SK-N-SH treated with all-trans-retinoic acid at 6 μM for 48 hours (cell line): Measurements from ENCODE around the gene PODXL2.
"Not testable (repeated sequence)": the region's sequence is repeated elsewhere in the genome, so short reads cannot be mapped to it uniquely, and the experiment has no call there.

ENCODE experiments used
- ATAC-seq: fragments of 200-7000 bp; cut with Tn5 transposase; 3 replicates; pipeline ENCODE4 v1.9.1; 2020; ENCODE audit warnings: mild to moderate bottlenecking, moderate library complexity
- ARNTL ChIP-seq: fragments of 450-650 bp; formaldehyde crosslinking; IDR thresholded peaks from 2 replicates; pipeline ENCODE4 v1.5.0; 2020; ENCODE audit warnings: low read depth, mild to moderate bottlenecking, moderate library complexity, borderline replicate concordance
- BACH2 ChIP-seq: fragments of 250-450 bp; sonication (Bioruptor Pico); IDR thresholded peaks from 2 replicates; pipeline ENCODE4 v1.9.0; 2021; ENCODE audit warnings: mild to moderate bottlenecking, borderline replicate concordance
- CSDC2 ChIP-seq: fragments of 250-450 bp; sonication (Bioruptor Pico); IDR thresholded peaks from 2 replicates; pipeline ENCODE4 v1.5.0; 2020; ENCODE audit warnings: mild to moderate bottlenecking, moderate library complexity
- ESRRG ChIP-seq: fragments of 250-450 bp; sonication (Bioruptor Pico); IDR thresholded peaks from 2 replicates; pipeline ENCODE4 v1.6.1; 2021; ENCODE audit warnings: mild to moderate bottlenecking
- ISL1 ChIP-seq: fragments of 250-450 bp; sonication (Bioruptor Pico); IDR thresholded peaks from 2 replicates; pipeline ENCODE4 v2.1.2; 2022; ENCODE audit warnings: mild to moderate bottlenecking, moderate library complexity
- OSR1 ChIP-seq: fragments of 250-450 bp; sonication (Bioruptor Pico); IDR thresholded peaks from 2 replicates; pipeline ENCODE4 v1.8.0; 2022; ENCODE audit warnings: moderate library complexity, mild to moderate bottlenecking, inconsistent platforms
- PPARA ChIP-seq: fragments of 250-450 bp; sonication (Bioruptor Pico); IDR thresholded peaks from 2 replicates; pipeline ENCODE4 v1.5.0; 2020; ENCODE audit warnings: mild to moderate bottlenecking, borderline replicate concordance
- RARB ChIP-seq: fragments of 250-450 bp; sonication (Bioruptor Pico); IDR thresholded peaks from 2 replicates; pipeline ENCODE4 v1.8.0; 2021; ENCODE audit warnings: mild to moderate bottlenecking, moderate library complexity
- SNAI2 ChIP-seq: fragments of 250-450 bp; sonication (Bioruptor Pico); IDR thresholded peaks from 2 replicates; pipeline ENCODE4 v1.5.0; 2020; ENCODE audit warnings: mild to moderate bottlenecking, moderate library complexity
- TCF4 ChIP-seq: fragments of 250-450 bp; sonication (Bioruptor Pico); IDR thresholded peaks from 2 replicates; pipeline ENCODE4 v1.8.0; 2021; ENCODE audit warnings: mild to moderate bottlenecking, moderate library complexity, borderline replicate concordance
- TOX ChIP-seq: fragments of 250-450 bp; sonication (Bioruptor Pico); IDR thresholded peaks from 2 replicates; pipeline ENCODE4 v1.8.0; 2021; ENCODE audit warnings: mild to moderate bottlenecking, moderate library complexity, borderline replicate concordance
- ZC3H10 ChIP-seq: fragments of 250-450 bp; sonication (Bioruptor Pico); IDR thresholded peaks from 2 replicates; pipeline ENCODE4 v1.5.1; 2021; ENCODE audit warnings: mild to moderate bottlenecking, moderate library complexity
- ZFP3 ChIP-seq: fragments of 250-450 bp; sonication (Bioruptor Pico); IDR thresholded peaks from 2 replicates; pipeline ENCODE4 v1.5.0; 2020; ENCODE audit warnings: mild to moderate bottlenecking, moderate library complexity
- ZFP30 ChIP-seq: fragments of 450-650 bp; formaldehyde crosslinking; IDR thresholded peaks from 2 replicates; pipeline ENCODE4 v1.5.0; 2022; ENCODE audit warnings: mild to moderate bottlenecking, moderate library complexity
- ZNF70 ChIP-seq: fragments of 450-650 bp; formaldehyde crosslinking; IDR thresholded peaks from 2 replicates; pipeline ENCODE4 v1.5.0; 2020; ENCODE audit warnings: mild to moderate bottlenecking, moderate library complexity
- ZNF8 ChIP-seq: fragments of 450-650 bp; formaldehyde crosslinking; IDR thresholded peaks from 2 replicates; pipeline ENCODE4 v1.5.0; 2020; ENCODE audit warnings: mild to moderate bottlenecking, moderate library complexity
- TF ChIP-seq, protein P1 (sequence below): fragments of 250-450 bp; sonication (Bioruptor Pico); IDR thresholded peaks from 2 replicates; pipeline ENCODE4 v1.5.1; 2020; ENCODE audit warnings: low read depth, mild to moderate bottlenecking, moderate library complexity
- TF ChIP-seq, protein P2 (sequence below): fragments of 250-450 bp; sonication (Bioruptor Pico); IDR thresholded peaks from 2 replicates; pipeline ENCODE4 v1.5.1; 2021; ENCODE audit warnings: mild to moderate bottlenecking, moderate library complexity
- TF ChIP-seq, protein P3 (sequence below): fragments of 250-450 bp; sonication (Bioruptor Pico); IDR thresholded peaks from 2 replicates; pipeline ENCODE4 v1.8.0; 2021; ENCODE audit warnings: low read depth, mild to moderate bottlenecking, moderate library complexity, borderline replicate concordance
- TF ChIP-seq, protein P4 (sequence below): fragments of 250-450 bp; sonication (Bioruptor Pico); IDR thresholded peaks from 2 replicates; pipeline ENCODE4 v1.8.0; 2020; ENCODE audit warnings: mild to moderate bottlenecking, moderate library complexity, borderline replicate concordance
- TF ChIP-seq, protein P5 (sequence below): fragments of 250-450 bp; sonication (Bioruptor Pico); IDR thresholded peaks from 2 replicates; pipeline ENCODE4 v1.5.0; 2020; ENCODE audit warnings: mild to moderate bottlenecking, moderate library complexity

Gene PODXL2

DNA sequence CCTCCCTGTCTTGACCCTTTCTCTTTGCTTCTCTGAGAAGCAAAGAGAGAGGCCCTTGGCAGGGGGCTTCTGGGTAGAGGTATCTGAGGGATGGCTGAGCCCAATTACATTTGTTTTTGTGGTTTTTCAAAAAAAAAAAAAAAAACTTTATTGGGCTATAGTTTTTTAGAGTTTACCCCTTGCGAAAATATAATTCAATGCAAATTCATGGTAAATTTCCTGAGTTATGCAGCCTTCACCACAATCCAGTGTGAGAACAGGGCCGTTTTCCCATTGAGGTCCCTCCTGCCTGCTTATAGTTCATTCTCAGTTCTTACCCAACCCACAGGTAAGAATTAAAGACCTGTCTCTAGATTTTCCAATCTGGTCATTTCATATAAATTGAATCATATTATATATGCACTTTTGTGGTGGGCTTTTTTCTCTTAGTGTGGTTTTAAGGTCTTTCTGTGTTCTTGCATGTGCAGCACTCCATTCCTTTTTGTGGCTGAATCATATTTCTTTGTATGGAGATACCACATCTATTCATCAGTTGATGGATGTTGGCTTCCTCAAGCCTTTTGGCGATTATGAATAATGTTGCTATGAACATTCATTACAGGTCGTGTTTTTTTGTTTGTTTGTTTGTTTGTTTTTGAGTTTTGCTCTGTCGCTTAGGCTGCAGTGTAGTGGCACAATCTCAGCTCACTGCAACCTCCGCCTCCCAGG is 28.1 kb upstream of the PODXL2 start:
- no peak for ATAC-seq
- no peak for TF ChIP-seq ZC3H10 (CRISPR knock-in tag)
- no peak for TF ChIP-seq ZFP30 (CRISPR knock-in tag)

DNA sequence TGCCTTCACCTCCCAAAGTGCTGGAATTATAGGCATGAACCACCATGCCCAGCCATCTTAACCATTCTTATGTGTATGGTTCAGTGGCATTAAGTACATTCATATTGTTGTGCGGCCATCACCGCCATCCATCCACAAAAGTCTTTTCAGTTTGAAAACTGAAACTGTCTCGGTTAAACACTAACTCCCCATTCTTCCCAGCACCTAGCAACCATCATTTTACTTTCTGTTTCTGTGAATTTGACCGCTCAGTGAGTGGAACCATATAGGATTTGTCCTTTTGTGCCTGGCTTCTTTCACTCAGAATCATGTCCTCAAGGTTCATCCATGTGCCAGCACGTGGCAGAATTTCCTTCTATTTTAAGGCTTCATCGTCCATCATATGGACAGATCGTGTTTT is 24.9 kb upstream of the PODXL2 start:
- TF ChIP-seq, protein P1, sequence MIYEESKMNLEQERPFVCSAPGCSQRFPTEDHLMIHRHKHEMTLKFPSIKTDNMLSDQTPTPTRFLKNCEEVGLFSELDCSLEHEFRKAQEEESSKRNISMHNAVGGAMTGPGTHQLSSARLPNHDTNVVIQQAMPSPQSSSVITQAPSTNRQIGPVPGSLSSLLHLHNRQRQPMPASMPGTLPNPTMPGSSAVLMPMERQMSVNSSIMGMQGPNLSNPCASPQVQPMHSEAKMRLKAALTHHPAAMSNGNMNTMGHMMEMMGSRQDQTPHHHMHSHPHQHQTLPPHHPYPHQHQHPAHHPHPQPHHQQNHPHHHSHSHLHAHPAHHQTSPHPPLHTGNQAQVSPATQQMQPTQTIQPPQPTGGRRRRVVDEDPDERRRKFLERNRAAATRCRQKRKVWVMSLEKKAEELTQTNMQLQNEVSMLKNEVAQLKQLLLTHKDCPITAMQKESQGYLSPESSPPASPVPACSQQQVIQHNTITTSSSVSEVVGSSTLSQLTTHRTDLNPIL (CRISPR knock-in tag) = no peak
- no peak for TF ChIP-seq ISL1 (CRISPR knock-in tag)
- TF ChIP-seq, protein P2, sequence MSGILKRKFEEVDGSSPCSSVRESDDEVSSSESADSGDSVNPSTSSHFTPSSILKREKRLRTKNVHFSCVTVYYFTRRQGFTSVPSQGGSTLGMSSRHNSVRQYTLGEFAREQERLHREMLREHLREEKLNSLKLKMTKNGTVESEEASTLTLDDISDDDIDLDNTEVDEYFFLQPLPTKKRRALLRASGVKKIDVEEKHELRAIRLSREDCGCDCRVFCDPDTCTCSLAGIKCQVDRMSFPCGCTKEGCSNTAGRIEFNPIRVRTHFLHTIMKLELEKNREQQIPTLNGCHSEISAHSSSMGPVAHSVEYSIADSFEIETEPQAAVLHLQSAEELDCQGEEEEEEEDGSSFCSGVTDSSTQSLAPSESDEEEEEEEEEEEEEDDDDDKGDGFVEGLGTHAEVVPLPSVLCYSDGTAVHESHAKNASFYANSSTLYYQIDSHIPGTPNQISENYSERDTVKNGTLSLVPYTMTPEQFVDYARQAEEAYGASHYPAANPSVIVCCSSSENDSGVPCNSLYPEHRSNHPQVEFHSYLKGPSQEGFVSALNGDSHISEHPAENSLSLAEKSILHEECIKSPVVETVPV (CRISPR knock-in tag) = no peak
- TF ChIP-seq ZC3H10 (CRISPR knock-in tag) = no peak
- TF ChIP-seq, protein P3, sequence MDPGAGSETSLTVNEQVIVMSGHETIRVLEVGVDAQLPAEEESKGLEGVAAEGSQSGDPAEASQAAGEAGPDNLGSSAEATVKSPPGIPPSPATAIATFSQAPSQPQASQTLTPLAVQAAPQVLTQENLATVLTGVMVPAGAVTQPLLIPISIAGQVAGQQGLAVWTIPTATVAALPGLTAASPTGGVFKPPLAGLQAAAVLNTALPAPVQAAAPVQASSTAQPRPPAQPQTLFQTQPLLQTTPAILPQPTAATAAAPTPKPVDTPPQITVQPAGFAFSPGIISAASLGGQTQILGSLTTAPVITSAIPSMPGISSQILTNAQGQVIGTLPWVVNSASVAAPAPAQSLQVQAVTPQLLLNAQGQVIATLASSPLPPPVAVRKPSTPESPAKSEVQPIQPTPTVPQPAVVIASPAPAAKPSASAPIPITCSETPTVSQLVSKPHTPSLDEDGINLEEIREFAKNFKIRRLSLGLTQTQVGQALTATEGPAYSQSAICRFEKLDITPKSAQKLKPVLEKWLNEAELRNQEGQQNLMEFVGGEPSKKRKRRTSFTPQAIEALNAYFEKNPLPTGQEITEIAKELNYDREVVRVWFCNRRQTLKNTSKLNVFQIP (CRISPR knock-in tag) = no peak
- TF ChIP-seq, protein P4, sequence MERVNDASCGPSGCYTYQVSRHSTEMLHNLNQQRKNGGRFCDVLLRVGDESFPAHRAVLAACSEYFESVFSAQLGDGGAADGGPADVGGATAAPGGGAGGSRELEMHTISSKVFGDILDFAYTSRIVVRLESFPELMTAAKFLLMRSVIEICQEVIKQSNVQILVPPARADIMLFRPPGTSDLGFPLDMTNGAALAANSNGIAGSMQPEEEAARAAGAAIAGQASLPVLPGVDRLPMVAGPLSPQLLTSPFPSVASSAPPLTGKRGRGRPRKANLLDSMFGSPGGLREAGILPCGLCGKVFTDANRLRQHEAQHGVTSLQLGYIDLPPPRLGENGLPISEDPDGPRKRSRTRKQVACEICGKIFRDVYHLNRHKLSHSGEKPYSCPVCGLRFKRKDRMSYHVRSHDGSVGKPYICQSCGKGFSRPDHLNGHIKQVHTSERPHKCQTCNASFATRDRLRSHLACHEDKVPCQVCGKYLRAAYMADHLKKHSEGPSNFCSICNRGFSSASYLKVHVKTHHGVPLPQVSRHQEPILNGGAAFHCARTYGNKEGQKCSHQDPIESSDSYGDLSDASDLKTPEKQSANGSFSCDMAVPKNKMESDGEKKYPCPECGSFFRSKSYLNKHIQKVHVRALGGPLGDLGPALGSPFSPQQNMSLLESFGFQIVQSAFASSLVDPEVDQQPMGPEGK (CRISPR knock-in tag) = no peak
- no peak for TF ChIP-seq CSDC2 (CRISPR knock-in tag)
- TF ChIP-seq TOX (CRISPR knock-in tag) = no peak
- TF ChIP-seq, protein P5, sequence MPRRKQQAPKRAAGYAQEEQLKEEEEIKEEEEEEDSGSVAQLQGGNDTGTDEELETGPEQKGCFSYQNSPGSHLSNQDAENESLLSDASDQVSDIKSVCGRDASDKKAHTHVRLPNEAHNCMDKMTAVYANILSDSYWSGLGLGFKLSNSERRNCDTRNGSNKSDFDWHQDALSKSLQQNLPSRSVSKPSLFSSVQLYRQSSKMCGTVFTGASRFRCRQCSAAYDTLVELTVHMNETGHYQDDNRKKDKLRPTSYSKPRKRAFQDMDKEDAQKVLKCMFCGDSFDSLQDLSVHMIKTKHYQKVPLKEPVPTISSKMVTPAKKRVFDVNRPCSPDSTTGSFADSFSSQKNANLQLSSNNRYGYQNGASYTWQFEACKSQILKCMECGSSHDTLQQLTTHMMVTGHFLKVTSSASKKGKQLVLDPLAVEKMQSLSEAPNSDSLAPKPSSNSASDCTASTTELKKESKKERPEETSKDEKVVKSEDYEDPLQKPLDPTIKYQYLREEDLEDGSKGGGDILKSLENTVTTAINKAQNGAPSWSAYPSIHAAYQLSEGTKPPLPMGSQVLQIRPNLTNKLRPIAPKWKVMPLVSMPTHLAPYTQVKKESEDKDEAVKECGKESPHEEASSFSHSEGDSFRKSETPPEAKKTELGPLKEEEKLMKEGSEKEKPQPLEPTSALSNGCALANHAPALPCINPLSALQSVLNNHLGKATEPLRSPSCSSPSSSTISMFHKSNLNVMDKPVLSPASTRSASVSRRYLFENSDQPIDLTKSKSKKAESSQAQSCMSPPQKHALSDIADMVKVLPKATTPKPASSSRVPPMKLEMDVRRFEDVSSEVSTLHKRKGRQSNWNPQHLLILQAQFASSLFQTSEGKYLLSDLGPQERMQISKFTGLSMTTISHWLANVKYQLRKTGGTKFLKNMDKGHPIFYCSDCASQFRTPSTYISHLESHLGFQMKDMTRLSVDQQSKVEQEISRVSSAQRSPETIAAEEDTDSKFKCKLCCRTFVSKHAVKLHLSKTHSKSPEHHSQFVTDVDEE = no peak
- no peak for TF ChIP-seq SNAI2 (CRISPR knock-in tag)
- no peak for TF ChIP-seq RARB
- TF ChIP-seq ZNF8 = no peak
- no peak for TF ChIP-seq ZFP30 (CRISPR knock-in tag)
- TF ChIP-seq OSR1 (CRISPR knock-in tag) = no peak
- no peak for TF ChIP-seq ESRRG (CRISPR knock-in tag)
- TF ChIP-seq PPARA (CRISPR knock-in tag) = no peak
- no peak for TF ChIP-seq ZFP3
- no peak for TF ChIP-seq TCF4
- TF ChIP-seq BACH2 (CRISPR knock-in tag) = no peak
- TF ChIP-seq, all 23 proteins: peak for 0
- no peak for ATAC-seq

DNA sequence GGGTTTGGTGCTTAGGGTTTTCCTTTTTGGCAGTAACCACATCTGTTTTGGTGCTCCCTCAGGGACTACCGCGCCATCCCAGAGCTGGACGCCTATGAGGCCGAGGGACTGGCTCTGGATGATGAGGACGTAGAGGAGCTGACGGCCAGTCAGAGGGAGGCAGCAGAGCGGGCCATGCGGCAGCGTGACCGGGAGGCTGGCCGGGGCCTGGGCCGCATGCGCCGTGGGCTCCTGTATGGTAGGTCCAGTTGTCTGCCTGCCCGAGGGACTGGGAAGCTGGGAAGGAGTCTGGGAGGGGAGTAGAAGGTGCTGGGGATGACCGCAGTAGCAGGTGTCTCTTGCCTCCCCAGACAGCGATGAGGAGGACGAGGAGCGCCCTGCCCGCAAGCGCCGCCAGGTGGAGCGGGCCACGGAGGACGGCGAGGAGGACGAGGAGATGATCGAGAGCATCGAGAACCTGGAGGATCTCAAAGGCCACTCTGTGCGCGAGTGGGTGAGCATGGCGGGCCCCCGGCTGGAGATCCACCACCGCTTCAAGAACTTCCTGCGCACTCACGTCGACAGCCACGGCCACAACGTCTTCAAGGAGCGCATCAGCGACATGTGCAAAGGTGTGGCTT is 24.3 kb upstream of the PODXL2 start:
- TF ChIP-seq CSDC2 (CRISPR knock-in tag) = no peak
- TF ChIP-seq PPARA (CRISPR knock-in tag) = no peak
- TF ChIP-seq, protein P3 (CRISPR knock-in tag) = no peak
- TF ChIP-seq, protein P2 (CRISPR knock-in tag) = no peak
- no peak for TF ChIP-seq ZFP3
- no peak for TF ChIP-seq ESRRG (CRISPR knock-in tag)
- no peak for TF ChIP-seq ARNTL (CRISPR knock-in tag)
- TF ChIP-seq TOX (CRISPR knock-in tag) = no peak
- no peak for TF ChIP-seq RARB
- TF ChIP-seq OSR1 (CRISPR knock-in tag) = no peak
- TF ChIP-seq, protein P4 (CRISPR knock-in tag) = no peak
- no peak for TF ChIP-seq ZNF70 (CRISPR knock-in tag)
- TF ChIP-seq, all 23 proteins: peak for 0

DNA sequence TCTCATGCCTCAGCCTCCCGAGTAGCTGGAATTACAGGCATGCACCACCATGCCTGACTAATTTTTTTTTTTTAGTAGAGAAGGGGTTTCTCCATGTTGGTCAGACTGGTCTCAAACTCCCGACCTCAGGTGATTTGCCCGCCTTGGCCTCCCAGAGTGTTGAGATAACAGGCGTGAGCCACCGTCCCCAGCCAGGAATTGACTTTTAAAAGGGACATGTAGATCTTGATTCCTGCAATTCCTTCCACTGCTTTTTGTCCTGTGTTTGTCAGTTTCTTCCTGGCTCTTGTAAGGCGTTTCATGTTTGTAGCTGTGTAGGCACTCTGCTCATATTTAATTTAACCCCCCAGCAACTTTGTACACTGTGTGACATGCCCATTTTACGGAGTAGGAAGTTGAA is 23.4 kb upstream of the PODXL2 start:
- not testable (repeated sequence) for ATAC-seq

More for the DNA sequence above, 24.3 kb upstream of the PODXL2 start:
- no peak for ATAC-seq
